Keratinocyte (primary cell): ENCODE measurements around the gene GLTP. TPM values are rescaled to one million over a fixed set of nuclear protein-coding genes. Genes with fewer than 3 reads are reported as not detected.
"Not testable (repeated sequence)": the region's sequence is repeated elsewhere in the genome, so short reads cannot be mapped to it uniquely, and the experiment has no call there.

ENCODE experiments used
- DNase-seq: peaks from one replicate; pipeline ENCODE4 v3.0.0-alpha.2; 2011; ENCODE audit warnings: low read depth, missing footprints, low spot score
- FAIRE-seq: peaks from 2 replicates; lab custom pipeline; 2011; peaks lifted over from hg19 to GRCh38; lab: Jason Lieb, UNC
- H2AFZ ChIP-seq: 2 replicates; pipeline ENCODE4 v1.6.0; 2012; ENCODE audit warnings: low read length, control low read depth, inconsistent platforms; ENCODE audit not compliant: control insufficient read depth
- H3K27ac ChIP-seq: 2 replicates; pipeline ENCODE4 v1.5.1; 2011; ENCODE audit warnings: low read length; ENCODE audit not compliant: control insufficient read depth, insufficient read depth
- H3K27me3 ChIP-seq: 3 replicates; pipeline ENCODE4 v1.6.0; 2011; ENCODE audit warnings: low read length; ENCODE audit not compliant: control insufficient read depth, insufficient read depth; ENCODE audit errors: extremely low read depth
- H3K36me3 ChIP-seq, 2 experiments: 2 replicates in 1 of 2; 3 replicates in 1 of 2; pipeline ENCODE4 v1.5.1; 2011; ENCODE audit warnings: low read length in 2 of 2, mild to moderate bottlenecking in 1 of 2; ENCODE audit not compliant: control insufficient read depth in 2 of 2, insufficient read depth in 2 of 2; ENCODE audit errors: extremely low read depth in 1 of 2
- H3K4me1 ChIP-seq: 3 replicates; pipeline ENCODE4 v1.5.1; 2011; ENCODE audit warnings: low read length; ENCODE audit not compliant: control insufficient read depth, insufficient read depth; ENCODE audit errors: extremely low read depth
- H3K4me2 ChIP-seq: 3 replicates; pipeline ENCODE4 v1.6.0; 2011; ENCODE audit warnings: low read depth, low read length; ENCODE audit not compliant: control insufficient read depth, insufficient read depth; ENCODE audit errors: extremely low read depth
- H3K4me3 ChIP-seq, 3 experiments: fragments of 200-600 bp in 1 of 3; sonication (generic) in 1 of 3; 2 replicates in 2 of 3; 3 replicates in 1 of 3; pipeline ENCODE4 v1.5.1; 2011 to 2016; ENCODE audit warnings: low read length in 3 of 3, mild to moderate bottlenecking in 3 of 3, control low read depth in 2 of 3, inconsistent platforms in 1 of 3, low read depth in 1 of 3, mixed read lengths in 1 of 3, mixed run types in 1 of 3, moderate library complexity in 1 of 3; ENCODE audit not compliant: control insufficient read depth in 2 of 3, insufficient read depth in 2 of 3; ENCODE audit errors: extremely low read depth in 1 of 3
- H3K79me2 ChIP-seq: 2 replicates; pipeline ENCODE4 v1.6.0; 2012; ENCODE audit warnings: low read length; ENCODE audit not compliant: control insufficient read depth, insufficient read depth
- H3K9ac ChIP-seq: 3 replicates; pipeline ENCODE4 v1.6.0; 2011; ENCODE audit warnings: low read length; ENCODE audit not compliant: control insufficient read depth, insufficient read depth; ENCODE audit errors: extremely low read depth
- H3K9me1 ChIP-seq: 3 replicates; pipeline ENCODE4 v1.6.0; 2011; ENCODE audit warnings: low read length; ENCODE audit not compliant: control insufficient read depth, insufficient read depth; ENCODE audit errors: extremely low read depth
- H3K9me3 ChIP-seq: 2 replicates; pipeline ENCODE4 v1.5.1; 2012; ENCODE audit warnings: low read depth, low read length; ENCODE audit not compliant: control insufficient read depth
- H4K20me1 ChIP-seq: 3 replicates; pipeline ENCODE4 v1.6.0; 2011; ENCODE audit warnings: low read length; ENCODE audit not compliant: control insufficient read depth, insufficient read depth; ENCODE audit errors: extremely low read depth
- CTCF ChIP-seq, 3 experiments: IDR thresholded peaks in 1 of 3; conservative IDR thresholded peaks in 1 of 3; optimal IDR thresholded peaks in 1 of 3; 2 replicates in 2 of 3; 3 replicates in 1 of 3; pipeline versions ENCODE3 to v1.5.1; 2011; ENCODE audit warnings: low read length in 3 of 3, mild to moderate bottlenecking in 3 of 3, moderate library complexity in 2 of 3, control low read depth in 1 of 3, inconsistent platforms in 1 of 3; ENCODE audit not compliant: insufficient read depth in 2 of 3; ENCODE audit errors: extremely low read depth in 1 of 3
- EZH2 ChIP-seq: IDR thresholded peaks from one replicate; pipeline ENCODE4 v1.6.1; 2012; ENCODE audit warnings: inconsistent platforms, mild to moderate bottlenecking, low read length, moderate library complexity
- dilution Hi-C: fragments of 300-500 bp; cut with MboI; formaldehyde crosslinking; loops from one replicate; pipeline ENCODE4 v1.7.0; 2020; ENCODE audit warnings: low sequenced_read_pairs; ENCODE audit not compliant: extremely low pct_ligation_motif_present
- polyA plus RNA-seq, 5 experiments: library from polyadenylated mRNA; depleted of rRNA in 3 of 5; stranded (reverse) in 3 of 5; stranded (forward) in 1 of 5; unstranded in 1 of 5; fragments of >200 nt; gene quantifications; 1 replicate in 1 of 5; 2 replicates in 3 of 5; 3 replicates in 1 of 5; pipeline versions ENCODE4 v1.2.1 to v1.2.3, GENCODE V29; 2011 to 2012; ENCODE audit warnings: missing spikeins in 2 of 5, low read depth in 1 of 5, low replicate concordance in 1 of 5

The GLTP gene
- polyA plus RNA-seq, 1 donor (not counting 4 experiments of a cell fraction or from before 2014, with no cell fraction given): 54.6 TPM

DNA sequence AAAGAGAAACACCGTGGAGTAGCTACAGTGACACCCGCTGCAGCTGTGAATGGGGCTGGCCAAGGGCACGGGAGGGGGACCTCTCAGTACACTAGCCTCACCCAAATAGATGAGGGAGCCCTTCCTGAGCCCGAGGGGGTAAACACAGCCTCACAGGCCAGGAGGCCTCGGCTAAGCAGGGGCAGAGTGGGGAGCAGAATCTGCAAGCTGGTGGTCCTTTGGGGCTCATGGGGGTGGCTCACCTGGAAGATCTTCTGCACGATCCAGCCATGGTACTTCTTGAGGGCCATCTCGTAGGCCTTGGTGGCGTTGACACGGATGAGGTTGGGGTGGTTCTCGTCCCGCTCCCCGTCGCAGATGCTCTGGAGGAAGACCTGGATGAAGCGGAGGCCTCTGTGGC lies 25.0 kb downstream of the GLTP start:
- Histone ChIP-seq H3K4me1 (no peaks in the 10 kb centered on the region), H3K9ac (no peak overlapping the region), H3K79me2 (no peaks in the 10 kb centered on the region), H3K27me3 (no peaks in the 10 kb centered on the region), H2AFZ (no peak overlapping the region), H3K4me2 (no peak overlapping the region), H3K36me3 (peaks cover 17 to 25% of the 10 kb centered on the region in 2 experiments), H4K20me1 (no peaks in the 10 kb centered on the region), H3K27ac (no peak overlapping the region), H3K4me3 (no peak overlapping the region), H3K9me1 (no peaks in the 10 kb centered on the region), H3K9me3 (no peaks in the 10 kb centered on the region)
- DNase-seq (no peak), FAIRE-seq (no peak)
- dilution Hi-C loops: no loop called here
- TF ChIP-seq EZH2 (no peak), CTCF (optimal IDR thresholded peaks at IDR 0.05 in 1 of 3, IDR thresholded peaks at IDR 0.05 in 1 of 3, conservative IDR thresholded peaks at IDR 0.05 in 1 of 3; ENCODE audit: extremely low read depth in 1 of 3, insufficient read depth in 2 of 3, low read length in 3 of 3) (no peak)

- H3K79me2 ChIP-seq, H3K9ac ChIP-seq, H2AFZ ChIP-seq, H4K20me1 ChIP-seq, dilution Hi-C loops, DNase-seq, H3K27ac ChIP-seq, H3K4me1 ChIP-seq, FAIRE-seq, H3K4me3 ChIP-seq, H3K27me3 ChIP-seq, H3K9me1 ChIP-seq, H3K9me3 ChIP-seq, H3K4me2 ChIP-seq: not testable (repeated sequence)
- H3K36me3 ChIP-seq: peaks cover 7 to 12% of the 10 kb centered on the region in 2 experiments
Observed at GRCh38 chr12:109850518-109850917, 29.8 kb downstream of the GLTP start.

DNA sequence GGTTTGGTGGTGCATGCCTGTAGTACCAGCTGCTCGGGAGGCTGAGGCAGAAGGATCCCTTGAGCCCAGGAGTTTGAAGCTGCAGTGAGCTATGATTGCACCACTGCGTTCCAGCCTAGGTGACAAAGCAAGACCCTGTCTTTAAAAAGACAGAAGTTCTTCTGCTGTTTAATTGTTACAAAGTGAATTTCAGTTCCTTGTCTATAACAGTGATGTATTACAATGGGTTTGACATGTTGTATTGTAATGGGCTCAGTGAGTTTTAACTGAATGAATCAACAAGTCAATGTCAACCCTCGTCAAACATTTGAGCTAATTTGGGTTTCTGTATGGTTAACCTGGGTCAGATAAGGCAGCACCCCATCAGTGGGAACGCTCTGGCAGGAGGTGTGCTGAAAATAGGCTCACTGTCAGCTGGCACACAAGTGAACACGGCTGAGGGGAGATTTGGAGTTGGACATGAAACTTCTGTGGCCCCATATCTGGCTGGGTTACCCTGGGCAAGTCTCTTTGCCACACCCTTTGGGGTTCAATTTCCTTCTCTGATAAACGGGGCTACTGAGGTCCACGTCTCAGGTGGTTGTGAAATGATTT lies 33.1 kb downstream of the GLTP start:
- Histone ChIP-seq H3K9me1 (no peaks in the 10 kb centered on the region), H3K4me3 (no peak overlapping the region), H3K27me3 (no peaks in the 10 kb centered on the region), H2AFZ (no peak overlapping the region), H3K36me3 (peaks cover 0 to 3% of the 10 kb centered on the region in 2 experiments), H3K27ac (no peak overlapping the region), H3K79me2 (no peaks in the 10 kb centered on the region), H3K4me2 (no peak overlapping the region), H3K4me1 (peaks cover 2% of the 10 kb centered on the region), H4K20me1 (no peaks in the 10 kb centered on the region), H3K9ac (no peak overlapping the region), H3K9me3 (no peaks in the 10 kb centered on the region)
- DNase-seq (no peak), FAIRE-seq (no peak)
- dilution Hi-C loops: no loop called here
- no peak for TF ChIP-seq EZH2
- no peak for TF ChIP-seq CTCF (optimal IDR thresholded peaks at IDR 0.05 in 1 of 3, IDR thresholded peaks at IDR 0.05 in 1 of 3, conservative IDR thresholded peaks at IDR 0.05 in 1 of 3; ENCODE audit: extremely low read depth in 1 of 3, insufficient read depth in 2 of 3, low read length in 3 of 3)
